Coronary artery (tissue), 2 donors: ENCODE measurements around the gene MCF2L2.

Experiments
- DNase-seq: peaks from one replicate; pipeline ENCODE4 v3.0.0-alpha.2; 2017; ENCODE audit warnings: low spot score
- H3K27ac ChIP-seq, 2 donors: fragments of 200-600 bp; sonication (generic); one replicate each; pipeline ENCODE4 v1.5.1; 2016 to 2019
- H3K4me3 ChIP-seq: fragments of 200-600 bp; sonication (generic); 2 replicates; pipeline ENCODE4 v1.5.1; 2016; ENCODE audit warnings: mild to moderate bottlenecking, moderate library complexity
- CTCF ChIP-seq: fragments of 200-600 bp; sonication (generic); IDR thresholded peaks from one replicate; pipeline ENCODE4 v1.5.1; 2019; ENCODE audit warnings: antibody characterized with exemption

MCF2L2 gene

GRCh38 chr3:183354325-183354831, 74.0 kb downstream of the MCF2L2 start:
- TF ChIP-seq CTCF: no peak
- Histone ChIP-seq H3K27ac (no peak overlapping the region), H3K4me3 (no peak overlapping the region)
- DNase-seq: no peak

- no peak for TF ChIP-seq CTCF
- H3K27ac ChIP-seq: no peak overlapping the region
- H3K4me3 ChIP-seq: no peak overlapping the region
- DNase-seq: no peak
Observed at GRCh38 chr3:183353421-183353820, 75.0 kb downstream of the MCF2L2 start.

- no peak overlapping the region for H3K27ac ChIP-seq
- TF ChIP-seq CTCF: no peak
- H3K4me3 ChIP-seq: no peak overlapping the region
- DNase-seq: no peak
Observed at GRCh38 chr3:183350164-183350563, 78.3 kb downstream of the MCF2L2 start.

- TF ChIP-seq CTCF: no peak
- Histone ChIP-seq H3K4me3 (no peak overlapping the region), H3K27ac (no peak overlapping the region)
- DNase-seq: no peak
Observed at GRCh38 chr3:183349421-183350157, 78.8 kb downstream of the MCF2L2 start.

- no peak for DNase-seq
- TF ChIP-seq CTCF: no peak
- H3K4me3 ChIP-seq: no peak overlapping the region
- no peak overlapping the region for H3K27ac ChIP-seq
Observed at GRCh38 chr3:183342824-183343223, 85.6 kb downstream of the MCF2L2 start.

- H3K4me3 ChIP-seq: no peak overlapping the region
- TF ChIP-seq CTCF: no peak
- no peak overlapping the region for H3K27ac ChIP-seq
- DNase-seq: no peak
Observed at GRCh38 chr3:183341545-183342288, 86.7 kb downstream of the MCF2L2 start.
